ENCODE data around the gene BRIP1. TPM values are rescaled to one million over a fixed set of nuclear protein-coding genes. Genes with fewer than 3 reads are reported as not detected.

The BRIP1 gene
- total RNA-seq, 1 donor from 2014 or later = 5.2 TPM

DNA sequence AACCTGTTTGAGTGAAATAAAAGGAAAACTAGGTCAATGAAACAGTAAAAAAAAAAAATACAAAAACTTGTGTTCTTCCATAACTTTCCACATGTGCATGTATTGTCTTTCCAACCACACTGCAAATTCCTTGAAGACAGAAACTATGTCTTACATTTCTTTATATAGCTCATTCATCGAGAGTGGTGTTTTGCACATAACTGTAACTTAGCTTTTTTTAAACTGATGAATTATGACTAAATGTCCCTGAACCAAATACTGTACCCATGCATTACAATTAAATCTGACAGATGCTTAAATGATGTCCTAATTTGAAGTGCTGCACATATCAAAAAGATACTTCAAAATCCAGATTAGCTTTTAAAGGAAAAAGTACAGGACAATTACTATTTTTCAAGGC, 50.1 kb downstream of the BRIP1 start:
- Mint-ChIP-seq H3K4me1 (ENCODE audit: unreplicated experiment) (no peaks in the 10 kb centered on the region), H3K9me3 (ENCODE audit: unreplicated experiment) (no peaks in the 10 kb centered on the region), H3K27ac (ENCODE audit: unreplicated experiment) (no peak overlapping the region), H3K27me3 (ENCODE audit: unreplicated experiment) (no peaks in the 10 kb centered on the region), H3K4me3 (ENCODE audit: unreplicated experiment) (no peak overlapping the region), H3K36me3 (ENCODE audit: low read depth, unreplicated experiment) (no peaks in the 10 kb centered on the region)
- no peak for DNase-seq (ENCODE audit: low spot score)
- TF ChIP-seq, protein P1, sequence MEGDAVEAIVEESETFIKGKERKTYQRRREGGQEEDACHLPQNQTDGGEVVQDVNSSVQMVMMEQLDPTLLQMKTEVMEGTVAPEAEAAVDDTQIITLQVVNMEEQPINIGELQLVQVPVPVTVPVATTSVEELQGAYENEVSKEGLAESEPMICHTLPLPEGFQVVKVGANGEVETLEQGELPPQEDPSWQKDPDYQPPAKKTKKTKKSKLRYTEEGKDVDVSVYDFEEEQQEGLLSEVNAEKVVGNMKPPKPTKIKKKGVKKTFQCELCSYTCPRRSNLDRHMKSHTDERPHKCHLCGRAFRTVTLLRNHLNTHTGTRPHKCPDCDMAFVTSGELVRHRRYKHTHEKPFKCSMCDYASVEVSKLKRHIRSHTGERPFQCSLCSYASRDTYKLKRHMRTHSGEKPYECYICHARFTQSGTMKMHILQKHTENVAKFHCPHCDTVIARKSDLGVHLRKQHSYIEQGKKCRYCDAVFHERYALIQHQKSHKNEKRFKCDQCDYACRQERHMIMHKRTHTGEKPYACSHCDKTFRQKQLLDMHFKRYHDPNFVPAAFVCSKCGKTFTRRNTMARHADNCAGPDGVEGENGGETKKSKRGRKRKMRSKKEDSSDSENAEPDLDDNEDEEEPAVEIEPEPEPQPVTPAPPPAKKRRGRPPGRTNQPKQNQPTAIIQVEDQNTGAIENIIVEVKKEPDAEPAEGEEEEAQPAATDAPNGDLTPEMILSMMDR (IDR thresholded peaks at IDR 0.05; ENCODE audit: unreplicated experiment) = no peak

DNA sequence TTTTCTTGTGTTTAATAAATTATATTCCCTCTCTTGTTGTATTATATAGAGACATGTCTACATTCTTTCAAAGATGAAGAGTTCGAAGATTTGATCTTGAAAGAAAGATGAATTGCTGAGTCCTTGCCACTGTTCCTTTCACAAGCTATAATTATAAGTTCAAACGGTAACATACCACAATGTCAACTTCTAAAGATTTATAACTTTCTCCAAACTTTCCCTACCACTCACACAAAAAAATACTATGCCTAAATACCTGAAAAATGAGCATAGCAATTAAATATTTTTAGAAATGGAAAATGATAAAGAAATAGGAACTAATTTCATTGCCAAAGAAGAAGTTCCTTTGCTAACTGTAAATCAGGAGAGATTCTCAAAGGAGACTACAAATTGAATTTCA, 50.6 kb downstream of the BRIP1 start:
- Mint-ChIP-seq H3K36me3 (ENCODE audit: low read depth, unreplicated experiment) (no peaks in the 10 kb centered on the region), H3K4me1 (ENCODE audit: unreplicated experiment) (no peaks in the 10 kb centered on the region), H3K27ac (ENCODE audit: unreplicated experiment) (no peak overlapping the region), H3K27me3 (ENCODE audit: unreplicated experiment) (no peaks in the 10 kb centered on the region), H3K4me3 (ENCODE audit: unreplicated experiment) (no peak overlapping the region), H3K9me3 (ENCODE audit: unreplicated experiment) (no peaks in the 10 kb centered on the region)
- DNase-seq (ENCODE audit: low spot score) = no peak
- TF ChIP-seq, protein P1 (IDR thresholded peaks at IDR 0.05; ENCODE audit: unreplicated experiment) = no peak

DNA sequence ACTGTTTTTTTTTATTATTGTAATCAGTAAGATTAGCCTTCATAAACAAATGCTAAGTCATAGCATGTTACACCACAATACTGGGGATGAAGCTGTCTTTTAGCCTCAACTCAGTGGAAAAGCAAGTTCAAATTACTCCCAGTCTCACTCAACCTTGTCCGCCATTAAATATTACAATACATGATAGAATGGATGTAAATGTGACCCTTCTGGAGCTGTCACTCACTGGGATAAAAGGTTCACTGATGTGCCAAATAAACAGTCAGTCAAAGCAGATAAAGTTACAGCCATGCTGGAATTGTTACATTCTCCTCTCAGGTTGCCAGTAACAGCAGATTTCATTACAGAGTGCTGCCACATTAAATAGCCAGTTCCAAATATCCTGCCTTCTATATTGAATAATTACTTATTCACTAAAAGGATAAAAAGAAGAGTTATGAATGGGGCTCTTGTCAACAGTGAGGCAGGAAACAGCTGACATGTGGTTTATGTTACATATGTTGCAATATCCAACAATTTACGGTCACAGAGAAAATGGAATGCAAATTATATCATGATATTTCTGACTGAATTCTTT, 53.4 kb downstream of the BRIP1 start:
- Mint-ChIP-seq H3K36me3 (ENCODE audit: low read depth, unreplicated experiment) (no peaks in the 10 kb centered on the region), H3K9me3 (ENCODE audit: unreplicated experiment) (no peaks in the 10 kb centered on the region), H3K4me3 (ENCODE audit: unreplicated experiment) (no peak overlapping the region), H3K4me1 (ENCODE audit: unreplicated experiment) (no peaks in the 10 kb centered on the region), H3K27me3 (ENCODE audit: unreplicated experiment) (no peaks in the 10 kb centered on the region), H3K27ac (ENCODE audit: unreplicated experiment) (no peak overlapping the region)
- no peak for DNase-seq (ENCODE audit: low spot score)
- TF ChIP-seq, protein P1 (IDR thresholded peaks at IDR 0.05; ENCODE audit: unreplicated experiment) = no peak

DNA sequence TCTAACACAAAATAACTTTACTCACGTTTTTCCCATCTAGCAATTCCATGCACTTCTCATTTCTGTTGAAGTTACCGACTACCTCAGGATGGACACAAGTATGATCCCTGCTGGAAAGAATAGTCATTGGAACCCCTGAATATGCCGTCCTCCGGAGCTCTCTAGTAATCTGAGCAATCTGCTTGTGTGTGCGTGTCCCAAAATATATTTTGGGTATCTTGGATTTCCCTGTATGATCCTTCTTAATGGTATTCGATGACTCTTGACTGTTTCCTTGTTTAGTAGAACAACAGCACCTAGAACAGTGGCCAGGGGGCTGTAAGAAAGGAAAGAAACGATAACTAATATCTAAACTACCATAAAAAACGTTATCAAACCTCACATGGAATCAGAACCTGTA, 54.9 kb downstream of the BRIP1 start:
- no peak overlapping the region for H3K27ac Mint-ChIP-seq (ENCODE audit: unreplicated experiment)
- H3K4me3 Mint-ChIP-seq (ENCODE audit: unreplicated experiment) = no peak overlapping the region
- DNase-seq (ENCODE audit: low spot score) = no peak
- H3K4me1 Mint-ChIP-seq (ENCODE audit: unreplicated experiment) = no peaks in the 10 kb centered on the region
- H3K9me3 Mint-ChIP-seq (ENCODE audit: unreplicated experiment) = no peaks in the 10 kb centered on the region
- H3K36me3 Mint-ChIP-seq (ENCODE audit: low read depth, unreplicated experiment) = no peaks in the 10 kb centered on the region
- TF ChIP-seq, protein P1 (IDR thresholded peaks at IDR 0.05; ENCODE audit: unreplicated experiment) = no peak
- H3K27me3 Mint-ChIP-seq (ENCODE audit: unreplicated experiment) = no peaks in the 10 kb centered on the region

DNA sequence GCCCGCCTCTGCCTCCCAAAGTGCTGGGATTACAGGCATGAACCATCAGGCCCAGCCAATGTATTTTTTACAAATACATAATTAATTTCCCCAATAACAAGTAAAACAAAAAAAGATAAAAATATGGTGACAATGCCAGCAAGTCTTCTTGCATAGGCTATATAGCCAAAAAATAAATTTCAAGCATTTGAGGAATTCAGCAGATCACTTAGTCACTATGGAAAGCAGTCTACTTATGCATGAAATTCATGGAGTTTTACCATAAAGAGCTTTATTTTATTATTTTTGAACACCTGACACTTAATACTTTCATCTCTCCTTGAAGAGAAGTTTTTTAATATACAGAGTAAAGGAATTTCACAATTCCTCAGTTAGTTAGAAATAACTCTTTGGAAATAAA, 56.4 kb downstream of the BRIP1 start:
- Mint-ChIP-seq H3K27ac (ENCODE audit: unreplicated experiment) (no peak overlapping the region), H3K9me3 (ENCODE audit: unreplicated experiment) (no peaks in the 10 kb centered on the region), H3K36me3 (ENCODE audit: low read depth, unreplicated experiment) (no peaks in the 10 kb centered on the region), H3K4me1 (ENCODE audit: unreplicated experiment) (no peaks in the 10 kb centered on the region), H3K27me3 (ENCODE audit: unreplicated experiment) (no peaks in the 10 kb centered on the region), H3K4me3 (ENCODE audit: unreplicated experiment) (no peak overlapping the region)
- TF ChIP-seq, protein P1 (IDR thresholded peaks at IDR 0.05; ENCODE audit: unreplicated experiment) = no peak
- no peak for DNase-seq (ENCODE audit: low spot score)

Data from endothelial cell (in vitro differentiated cells).